HFF-Myc (cell line): ENCODE results near the gene GLUL.

Experiments
- DNase-seq: peaks from one replicate; pipeline ENCODE4 v3.0.0-alpha.2; 2011; ENCODE audit warnings: low read depth; ENCODE audit errors: extremely low read depth
- H3K4me3 ChIP-seq: replicated peaks from 2 replicates; pipeline ENCODE4 v1.5.1; 2011; ENCODE audit warnings: low read depth, mild to moderate bottlenecking, control low read depth, low read length
- TF ChIP-seq, protein P1 (sequence below): IDR thresholded peaks from 2 replicates; pipeline ENCODE4 v1.5.1; 2012; ENCODE audit warnings: mild to moderate bottlenecking, low read depth, low read length, control low read depth; ENCODE audit errors: missing control alignments

GLUL gene

DNA sequence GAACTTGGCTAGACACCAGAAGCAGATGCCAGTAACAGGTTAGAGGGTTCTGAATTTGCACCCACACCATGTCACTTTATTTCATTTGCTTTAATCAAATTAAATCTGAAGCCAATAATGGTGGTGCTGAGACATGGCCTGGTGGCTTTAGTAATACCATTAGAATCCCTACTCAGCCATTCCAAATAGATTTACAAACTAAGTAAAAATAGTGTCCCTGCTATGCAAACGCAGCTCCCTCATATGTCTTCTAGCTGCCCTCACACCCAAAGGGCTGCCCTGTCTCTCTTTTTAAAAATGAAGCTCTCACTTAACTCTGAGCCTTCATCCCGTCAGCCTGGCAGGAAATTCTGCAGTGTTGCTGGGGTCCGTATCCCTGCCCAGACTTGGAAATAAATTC lies 21.1 kb downstream of the GLUL start:
- no peak for DNase-seq
- no peak overlapping the region for H3K4me3 ChIP-seq
- TF ChIP-seq, protein P1, sequence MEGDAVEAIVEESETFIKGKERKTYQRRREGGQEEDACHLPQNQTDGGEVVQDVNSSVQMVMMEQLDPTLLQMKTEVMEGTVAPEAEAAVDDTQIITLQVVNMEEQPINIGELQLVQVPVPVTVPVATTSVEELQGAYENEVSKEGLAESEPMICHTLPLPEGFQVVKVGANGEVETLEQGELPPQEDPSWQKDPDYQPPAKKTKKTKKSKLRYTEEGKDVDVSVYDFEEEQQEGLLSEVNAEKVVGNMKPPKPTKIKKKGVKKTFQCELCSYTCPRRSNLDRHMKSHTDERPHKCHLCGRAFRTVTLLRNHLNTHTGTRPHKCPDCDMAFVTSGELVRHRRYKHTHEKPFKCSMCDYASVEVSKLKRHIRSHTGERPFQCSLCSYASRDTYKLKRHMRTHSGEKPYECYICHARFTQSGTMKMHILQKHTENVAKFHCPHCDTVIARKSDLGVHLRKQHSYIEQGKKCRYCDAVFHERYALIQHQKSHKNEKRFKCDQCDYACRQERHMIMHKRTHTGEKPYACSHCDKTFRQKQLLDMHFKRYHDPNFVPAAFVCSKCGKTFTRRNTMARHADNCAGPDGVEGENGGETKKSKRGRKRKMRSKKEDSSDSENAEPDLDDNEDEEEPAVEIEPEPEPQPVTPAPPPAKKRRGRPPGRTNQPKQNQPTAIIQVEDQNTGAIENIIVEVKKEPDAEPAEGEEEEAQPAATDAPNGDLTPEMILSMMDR = no peak

GRCh38 chr1:182368903-182369302 lies 22.7 kb downstream of the GLUL start:
- no peak for DNase-seq
- no peak overlapping the region for H3K4me3 ChIP-seq
- TF ChIP-seq, protein P1 = no peak

DNA sequence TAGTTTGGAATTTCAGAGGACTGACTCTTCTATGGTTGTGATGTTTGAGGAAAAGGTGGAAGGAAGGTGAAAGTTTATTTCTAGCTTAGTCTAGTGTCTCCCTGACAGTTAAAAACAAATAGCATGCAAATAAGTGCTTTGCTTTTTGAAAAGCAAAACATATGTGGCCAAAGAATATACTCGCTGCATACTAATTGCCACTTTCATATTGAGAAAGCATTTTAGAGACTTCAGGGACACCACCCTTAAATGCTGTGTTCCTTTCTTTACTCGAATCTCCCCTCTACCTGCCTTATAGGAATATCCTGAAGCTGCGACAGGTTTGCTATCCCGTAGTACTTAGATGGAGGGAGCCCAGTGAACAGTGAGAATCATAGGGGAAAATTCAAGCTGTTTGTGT lies 23.2 kb downstream of the GLUL start:
- no peak overlapping the region for H3K4me3 ChIP-seq
- TF ChIP-seq, protein P1 = no peak
- no peak for DNase-seq

DNA sequence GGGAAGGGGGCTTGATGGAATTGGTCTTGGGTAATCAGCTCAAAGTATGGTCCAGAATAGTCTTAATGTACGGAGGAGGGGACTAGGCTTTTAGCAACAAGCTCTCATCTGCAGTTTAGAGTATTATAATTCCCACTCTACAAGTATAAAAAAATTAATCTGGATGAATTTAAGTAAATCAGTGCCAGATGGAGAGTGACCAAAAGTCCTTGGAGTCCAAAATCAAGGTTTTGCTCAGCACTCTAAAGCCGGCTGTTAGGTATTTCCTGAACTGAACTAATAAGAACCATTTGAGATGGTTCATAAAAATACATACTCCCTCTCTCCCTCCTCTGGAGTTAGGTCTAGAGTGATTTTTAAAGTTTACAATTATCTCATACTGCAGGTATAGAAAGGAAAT lies 23.7 kb downstream of the GLUL start:
- DNase-seq = no peak
- no peak overlapping the region for H3K4me3 ChIP-seq
- TF ChIP-seq, protein P1 = no peak

- TF ChIP-seq, protein P1 = no peak
- H3K4me3 ChIP-seq = no peak overlapping the region
- no peak for DNase-seq
Measured at GRCh38 chr1:182366596-182366995, 25.0 kb downstream of the GLUL start.

GRCh38 chr1:182359645-182360044 lies 31.9 kb downstream of the GLUL start:
- TF ChIP-seq, protein P1 = no peak
- no peak for DNase-seq
- H3K4me3 ChIP-seq = no peak overlapping the region

GRCh38 chr1:182357913-182358312 lies 33.7 kb downstream of the GLUL start:
- no peak for DNase-seq
- TF ChIP-seq, protein P1 = no peak
- no peak overlapping the region for H3K4me3 ChIP-seq
